K562 (cell line): ENCODE data around the gene TNFRSF13B. TPM values are rescaled to one million over a fixed set of nuclear protein-coding genes. Genes with fewer than 3 reads are reported as not detected.
"Not testable (repeated sequence)": the region's sequence is repeated elsewhere in the genome, so short reads cannot be mapped to it uniquely, and the experiment has no call there.

Source experiments
- ATAC-seq: fragments of 200-7000 bp; cut with Tn5 transposase; 3 replicates; pipeline ENCODE4 v1.9.1; 2020; ENCODE audit warnings: moderate library complexity
- BruUV-seq: library from RNA; stranded (reverse); fragments of 400-500 nt; replicated peaks from 2 replicates; lab custom pipeline; 2021; lab: Mats Ljungman, UMichigan
- CTCF ChIA-PET: fragments of 300-600 bp; formaldehyde crosslinking; extraction: SDS; loops from one replicate; lab custom pipeline; 2021; ENCODE audit warnings: low intra/inter-chr PET ratio; lab: Yijun Ruan, JAX
- POLR2A ChIA-PET: fragments of 300-600, 350-650 bp; sonication (Branson Sonifier 250); formaldehyde crosslinking; extraction: SDS; loops from one replicate; lab custom pipeline; 2021; ENCODE audit warnings: antibody characterized with exemption, inconsistent platforms; lab: Yijun Ruan, JAX
- DNase-seq, 4 experiments: peaks; one replicate each; pipeline versions ENCODE4 v3.0.0 to v3.0.0-alpha.2; 2011 to 2018; ENCODE audit warnings: low spot score in 3 of 4, mixed read lengths in 3 of 4; ENCODE audit errors: extremely low read depth in 1 of 4
- FAIRE-seq: peaks from 2 replicates; lab custom pipeline; 2011; peaks lifted over from hg19 to GRCh38; lab: Jason Lieb, UNC
- H2AFZ ChIP-seq: 2 replicates; pipeline ENCODE4 v1.6.0; 2011; ENCODE audit warnings: low read depth, low read length, control low read depth, inconsistent platforms
- H3K27ac ChIP-seq: fragments of 200-600 bp; 3 replicates; pipeline ENCODE4 v1.8.0; 2011; ENCODE audit warnings: low read depth, mild to moderate bottlenecking, control low read depth, inconsistent platforms, low read length, moderate library complexity, mixed read lengths; ENCODE audit errors: extremely low read depth
- H3K27me3 ChIP-seq, 2 experiments: fragments of 300-600 bp in 1 of 2; 2 replicates in 1 of 2; 3 replicates in 1 of 2; pipeline versions ENCODE4 v1.6.0 to v1.8.0; 2011; ENCODE audit warnings: inconsistent platforms in 2 of 2, low read length in 2 of 2, mild to moderate bottlenecking in 1 of 2, mixed read lengths in 1 of 2, moderate library complexity in 1 of 2; ENCODE audit not compliant: control insufficient read depth in 2 of 2, insufficient read depth in 2 of 2
- H3K36me3 ChIP-seq: fragments of 300-600 bp; 3 replicates; pipeline ENCODE4 v1.8.0; 2011; ENCODE audit warnings: mild to moderate bottlenecking, low read length, inconsistent platforms; ENCODE audit not compliant: control insufficient read depth, insufficient read depth
- H3K4me1 ChIP-seq, 2 experiments: fragments of 200-600 bp in 1 of 2; replicated peaks in 1 of 2; 2 replicates in 1 of 2; 3 replicates in 1 of 2; pipeline versions ENCODE4 v1.5.1 to v1.8.0; 2011; ENCODE audit warnings: inconsistent platforms in 2 of 2, low read length in 2 of 2, mild to moderate bottlenecking in 1 of 2, mixed read lengths in 1 of 2, moderate library complexity in 1 of 2; ENCODE audit not compliant: control insufficient read depth in 2 of 2, insufficient read depth in 2 of 2
- H3K4me2 ChIP-seq: 2 replicates; pipeline ENCODE4 v1.6.1; 2011; ENCODE audit warnings: low read length, control low read depth, inconsistent platforms, mixed read lengths; ENCODE audit not compliant: insufficient read depth
- H3K4me3 ChIP-seq: fragments of 200-600 bp; sonication (generic), shearing (Covaris generic); 2 replicates; pipeline ENCODE4 v1.5.1; 2016; ENCODE audit warnings: control low read depth, inconsistent platforms
- H3K79me2 ChIP-seq: fragments of 200-600 bp; 3 replicates; pipeline ENCODE4 v1.8.0; 2011; ENCODE audit warnings: low read length, inconsistent platforms; ENCODE audit not compliant: control insufficient read depth, insufficient read depth
- H3K9ac ChIP-seq, 2 experiments: 2 replicates each; pipeline versions ENCODE4 v1.6.0 to v1.6.1; 2011; ENCODE audit warnings: low read depth in 2 of 2, low read length in 2 of 2, control low read depth in 1 of 2, inconsistent platforms in 1 of 2, mild to moderate bottlenecking in 1 of 2, mixed read lengths in 1 of 2; ENCODE audit not compliant: insufficient read depth in 1 of 2
- H3K9me1 ChIP-seq: one replicate; pipeline ENCODE4 v1.6.0; 2011; ENCODE audit warnings: inconsistent platforms, mild to moderate bottlenecking, low read length, moderate library complexity; ENCODE audit not compliant: control insufficient read depth, insufficient read depth
- H3K9me3 ChIP-seq: replicated peaks from 2 replicates; pipeline ENCODE4 v1.5.1; 2011; ENCODE audit warnings: low read depth, low read length, inconsistent platforms; ENCODE audit not compliant: control insufficient read depth, insufficient read depth
- H4K20me1 ChIP-seq: replicated peaks from 2 replicates; pipeline ENCODE4 v1.6.1; 2011; ENCODE audit warnings: low read length, inconsistent platforms, mixed read lengths; ENCODE audit not compliant: control insufficient read depth, insufficient read depth
- BCLAF1 ChIP-seq, 2 experiments: fragments of 450-650 bp in 1 of 2; IDR thresholded peaks; 2 replicates each; pipeline ENCODE4 v1.6.1; 2011 to 2017; ENCODE audit warnings: low read depth in 2 of 2, antibody characterized with exemption in 1 of 2, borderline replicate concordance in 1 of 2, low read length in 1 of 2, mild to moderate bottlenecking in 1 of 2, mixed read lengths in 1 of 2; ENCODE audit not compliant: control insufficient read depth in 1 of 2
- CBX5 ChIP-seq: IDR thresholded peaks from 2 replicates; pipeline ENCODE4 v1.6.1; 2014; ENCODE audit warnings: low read depth, borderline replicate concordance
- E2F4 ChIP-seq: sonication (generic); formaldehyde crosslinking; IDR thresholded peaks from 2 replicates; pipeline ENCODE4 v1.8.0; 2022; ENCODE audit warnings: mild to moderate bottlenecking, low read depth, missing genetic modification reagents
- HDAC8 ChIP-seq: fragments of 450-650 bp; IDR thresholded peaks from 2 replicates; pipeline ENCODE4 v1.6.1; 2016; ENCODE audit warnings: mild to moderate bottlenecking, missing genetic modification characterization, moderate library complexity, missing compliant biosample characterization
- MBD1 ChIP-seq: fragments of 250-450 bp; sonication (Bioruptor Pico); IDR thresholded peaks from 2 replicates; pipeline ENCODE4 v1.8.0; 2022; ENCODE audit warnings: inconsistent platforms
- OTX1 ChIP-seq: fragments of 450-650 bp; formaldehyde crosslinking; IDR thresholded peaks from 2 replicates; pipeline ENCODE4 v1.4.0; 2022; ENCODE audit warnings: mild to moderate bottlenecking
- RAD21 ChIP-seq, 2 experiments: fragments of 250-450 bp in 1 of 2; fragments of 450-650 bp in 1 of 2; sonication (Bioruptor Pico) in 1 of 2; formaldehyde crosslinking in 1 of 2; IDR thresholded peaks in 1 of 2; conservative IDR thresholded peaks in 1 of 2; 2 replicates each; pipeline versions ENCODE4 v1.4.0 to v1.8.0; 2020 to 2022; ENCODE audit warnings: mild to moderate bottlenecking in 2 of 2, moderate library complexity in 1 of 2
- RUNX1 ChIP-seq: sonication (generic); IDR thresholded peaks from 2 replicates; pipeline ENCODE4 v1.6.1; 2016; ENCODE audit warnings: antibody characterized with exemption, low read depth
- ZNF561 ChIP-seq: fragments of 450-650 bp; formaldehyde crosslinking; conservative IDR thresholded peaks from 2 replicates; pipeline ENCODE4 v1.4.0; 2020; ENCODE audit warnings: mild to moderate bottlenecking, moderate library complexity
- WGBS: fragments of 100-300 bp; shearing (Covaris generic); methylation state at CpG from one replicate; pipeline ENCODE4 v1.1.6; 2016; ENCODE audit warnings: low coverage, mixed read lengths; ENCODE audit not compliant: insufficient coverage; ENCODE audit errors: missing lambda C conversion rate; 5-methylcytosine and 5-hydroxymethylcytosine counted together
- in situ Hi-C: fragments of 300-500 bp; cut with MboI; formaldehyde crosslinking; loops from 4 replicates; pipeline ENCODE4 v1.15.0; 2018; ENCODE audit warnings: inconsistent platforms, mixed read lengths
- intact Hi-C: fragments of 100-400 bp; cut with micrococcal nuclease; formaldehyde crosslinking; loops from 2 replicates; pipeline ENCODE4 v1.14.2; 2022
- polyA plus RNA-seq, 8 experiments: library from polyadenylated mRNA; depleted of rRNA in 4 of 8; stranded (reverse) in 5 of 8; unstranded in 3 of 8; fragments of >200 nt; fragmentation: Nextera tagmentation in 2 of 8; fragmentation: Illumina TruSeq in 1 of 8; extraction: Ambion mirVana in 2 of 8; extraction: Trizol in 1 of 8; gene quantifications; 2 replicates each; pipeline versions ENCODE4 v1.2.1 to v1.2.3, GENCODE V29; 2011 to 2014; ENCODE audit warnings: inconsistent platforms in 1 of 8, missing spikeins in 1 of 8
- total RNA-seq, 7 experiments: library from RNA; depleted of rRNA in 6 of 7; stranded (reverse); fragments of >200 nt in 6 of 7; fragmentation: Illumina TruSeq in 2 of 7; extraction: Trizol in 2 of 7; gene quantifications; 2 replicates each; pipeline versions ENCODE4 v1.2.1 to v1.2.3, GENCODE V29; 2011 to 2021; ENCODE audit warnings: low replicate concordance in 1 of 7

The TNFRSF13B gene
- total and polyA plus RNA-seq, 9 of the 15 experiments (the other 6 are each of a cell fraction or from before 2014, with no cell fraction given): not detected

GRCh38 chr17:16996726-16997125 lies 24.8 kb upstream of the TNFRSF13B start:
- H3K27ac ChIP-seq, H3K4me1 ChIP-seq, FAIRE-seq, CTCF ChIA-PET, POLR2A ChIA-PET, H3K4me2 ChIP-seq, H3K4me3 ChIP-seq, H3K36me3 ChIP-seq, DNase-seq, H3K9me3 ChIP-seq, H2AFZ ChIP-seq, H3K27me3 ChIP-seq, H3K9ac ChIP-seq, H3K9me1 ChIP-seq, BruUV-seq, ATAC-seq, intact Hi-C loops, H4K20me1 ChIP-seq, H3K79me2 ChIP-seq: not testable (repeated sequence)
- WGBS: 0% methylated on average over 2 of the region's 11 CpGs
- in situ Hi-C loops: loop anchor here (25.0 kb wide), 1 partner anchor 641 kb away; no protein-coding TSS in a partner anchor

- BruUV-seq: no TSS peak
- ChIA-PET POLR2A (no interaction called here), CTCF (no interaction called here)
- no peak overlapping the region for H2AFZ ChIP-seq
- no peak for DNase-seq
- WGBS: 6% methylated on average over 6 of the region's 7 CpGs
- H3K79me2 ChIP-seq: no peaks in the 10 kb centered on the region
- H3K9ac ChIP-seq: no peak overlapping the region
- H3K27ac ChIP-seq: no peak overlapping the region
- intact Hi-C loops: no loop called here
- H3K36me3 ChIP-seq: no peaks in the 10 kb centered on the region
- no peaks in the 10 kb centered on the region; a peak in 2 of 5 replicates for H3K27me3 ChIP-seq
- H3K4me2 ChIP-seq: no peak overlapping the region
- H3K9me3 ChIP-seq: no peaks in the 10 kb centered on the region
- no peak for ATAC-seq
- peaks cover 0 to 8% of the 10 kb centered on the region in 2 experiments; a peak in 2 of 5 replicates for H3K4me1 ChIP-seq
- no peak for FAIRE-seq
- H3K4me3 ChIP-seq: no peak overlapping the region
- in situ Hi-C loops: loop anchor here (25.0 kb wide), 1 partner anchor 641 kb away; no protein-coding TSS in a partner anchor
- no peaks in the 10 kb centered on the region for H4K20me1 ChIP-seq
- no peaks in the 10 kb centered on the region for H3K9me1 ChIP-seq
- TF ChIP-seq CBX5: no peak
- no peak for TF ChIP-seq HDAC8
- no peak for TF ChIP-seq MBD1 (CRISPR knock-in tag)
- no peak for TF ChIP-seq OTX1 (CRISPR knock-in tag)
- TF ChIP-seq RUNX1: no peak
- TF ChIP-seq BCLAF1 (IDR thresholded peaks at IDR 0.05; ENCODE audit: borderline replicate concordance in 1 of 2, control insufficient read depth in 1 of 2, low read depth in 2 of 2, low read length in 1 of 2): no peak
- TF ChIP-seq E2F4 (CRISPR knock-in tag): no peak
- TF ChIP-seq ZNF561 (CRISPR knock-in tag): no peak
- TF ChIP-seq RAD21 (CRISPR knock-in tag; conservative IDR thresholded peaks at IDR 0.05 in 1 of 2, IDR thresholded peaks at IDR 0.05 in 1 of 2): no peak
Observed at GRCh38 chr17:16995930-16996329, 24.0 kb upstream of the TNFRSF13B start.
